Fibroblast of mammary gland (primary cell): ENCODE data around the gene STK17B.

Experiments
- DNase-seq: peaks from one replicate; pipeline ENCODE4 v3.0.0-alpha.2; 2010; ENCODE audit warnings: low read depth
- H3K4me3 ChIP-seq: 2 replicates; pipeline ENCODE4 v1.5.1; 2011; ENCODE audit warnings: low read depth, mild to moderate bottlenecking, low read length, moderate library complexity; ENCODE audit not compliant: control insufficient read depth
- CTCF ChIP-seq: conservative IDR thresholded peaks from 2 replicates; pipeline ENCODE4 v1.5.1; 2011; ENCODE audit warnings: low read depth, low read length, inconsistent platforms; ENCODE audit not compliant: control insufficient read depth, insufficient read depth

STK17B gene

GRCh38 chr2:196149948-196150347 is 21.4 kb downstream of the STK17B start:
- DNase-seq = no peak
- no peak overlapping the region for H3K4me3 ChIP-seq
- no peak for TF ChIP-seq CTCF

- no peak for DNase-seq
- no peak for TF ChIP-seq CTCF
- no peak overlapping the region for H3K4me3 ChIP-seq
Observed at GRCh38 chr2:196148736-196149135, 22.6 kb downstream of the STK17B start.

- DNase-seq = no peak
- TF ChIP-seq CTCF = no peak
Observed at GRCh38 chr2:196145256-196145655, 26.1 kb downstream of the STK17B start.

GRCh38 chr2:196144513-196145126 is 26.8 kb downstream of the STK17B start:
- DNase-seq = no peak
- TF ChIP-seq CTCF = no peak
- H3K4me3 ChIP-seq = no peak overlapping the region

More at GRCh38 chr2:196145256-196145655, 26.1 kb downstream of the STK17B start:
- no peak overlapping the region for H3K4me3 ChIP-seq

GRCh38 chr2:196143730-196144131 is 27.6 kb downstream of the STK17B start:
- no peak overlapping the region for H3K4me3 ChIP-seq
- no peak for TF ChIP-seq CTCF
- peak; percentile 42 for DNase-seq

GRCh38 chr2:196142825-196143224 is 28.6 kb downstream of the STK17B start:
- DNase-seq = no peak
- H3K4me3 ChIP-seq = no peak overlapping the region
- no peak for TF ChIP-seq CTCF

- TF ChIP-seq CTCF = no peak
- H3K4me3 ChIP-seq = no peak overlapping the region
- DNase-seq = no peak
Observed at GRCh38 chr2:196140213-196140612, 31.2 kb downstream of the STK17B start.
